ENCODE measurements around the gene C2CD2L. TPM values are rescaled to one million over a fixed set of nuclear protein-coding genes. Genes with fewer than 3 reads are reported as not detected.

The C2CD2L gene
- total RNA-seq, 1 donor from 2014 or later = 1.3 TPM

DNA sequence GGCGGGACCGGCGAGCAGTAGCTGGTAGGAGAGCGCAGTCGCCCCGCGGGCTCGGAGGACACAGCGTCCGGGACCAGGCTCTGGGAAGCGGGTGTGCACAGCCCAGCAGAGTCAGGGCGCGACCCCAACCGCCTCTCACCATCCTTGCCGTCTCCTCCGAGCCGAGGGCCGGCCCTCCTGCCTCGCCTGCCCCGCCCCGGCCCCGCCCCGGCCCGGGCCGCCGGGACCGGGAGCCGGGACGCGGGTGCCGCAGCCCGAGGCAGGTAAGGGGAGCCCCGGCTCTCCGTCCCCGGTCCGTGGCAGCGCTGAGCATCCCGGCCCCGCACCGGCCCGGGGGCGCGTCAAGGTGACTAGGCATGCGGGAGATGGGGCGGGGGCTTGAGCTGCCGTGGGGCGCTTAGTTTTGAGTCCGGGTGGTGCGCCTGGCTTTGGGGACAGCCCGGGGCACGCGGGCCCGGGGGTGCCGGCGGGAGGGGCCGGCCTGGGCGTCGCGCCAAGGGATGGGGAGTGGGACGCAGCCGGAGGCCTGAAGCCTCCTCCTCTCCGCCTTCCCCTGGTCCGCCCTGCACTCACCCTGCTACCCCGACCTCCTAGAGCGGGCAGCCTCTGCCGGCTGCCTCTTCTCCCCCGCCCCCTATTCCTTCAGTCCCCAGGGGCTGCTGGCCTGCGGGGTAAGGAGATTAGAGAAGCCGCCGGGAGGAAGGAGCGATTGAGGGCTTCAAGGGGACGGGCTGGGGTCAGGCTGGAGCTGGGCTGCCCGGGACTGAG lies 42.1 kb downstream of the C2CD2L start, which contains the start of gene ABCG4:
TSS of gene ABCG4 (plus strand) at position 35 of the 768 bp plus-strand sequence. CDS start 914 bp downstream, outside the sequence.
- TF ChIP-seq, protein P1, sequence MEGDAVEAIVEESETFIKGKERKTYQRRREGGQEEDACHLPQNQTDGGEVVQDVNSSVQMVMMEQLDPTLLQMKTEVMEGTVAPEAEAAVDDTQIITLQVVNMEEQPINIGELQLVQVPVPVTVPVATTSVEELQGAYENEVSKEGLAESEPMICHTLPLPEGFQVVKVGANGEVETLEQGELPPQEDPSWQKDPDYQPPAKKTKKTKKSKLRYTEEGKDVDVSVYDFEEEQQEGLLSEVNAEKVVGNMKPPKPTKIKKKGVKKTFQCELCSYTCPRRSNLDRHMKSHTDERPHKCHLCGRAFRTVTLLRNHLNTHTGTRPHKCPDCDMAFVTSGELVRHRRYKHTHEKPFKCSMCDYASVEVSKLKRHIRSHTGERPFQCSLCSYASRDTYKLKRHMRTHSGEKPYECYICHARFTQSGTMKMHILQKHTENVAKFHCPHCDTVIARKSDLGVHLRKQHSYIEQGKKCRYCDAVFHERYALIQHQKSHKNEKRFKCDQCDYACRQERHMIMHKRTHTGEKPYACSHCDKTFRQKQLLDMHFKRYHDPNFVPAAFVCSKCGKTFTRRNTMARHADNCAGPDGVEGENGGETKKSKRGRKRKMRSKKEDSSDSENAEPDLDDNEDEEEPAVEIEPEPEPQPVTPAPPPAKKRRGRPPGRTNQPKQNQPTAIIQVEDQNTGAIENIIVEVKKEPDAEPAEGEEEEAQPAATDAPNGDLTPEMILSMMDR (IDR thresholded peaks at IDR 0.05; ENCODE audit: insufficient read depth, low read length, severe bottlenecking) = no peak
- DNase-seq (ENCODE audit: low read depth) (no peak), FAIRE-seq (no peak)
- Histone ChIP-seq H3K27me3 (ENCODE audit: control insufficient read depth, insufficient read depth, low read length) (peaks cover 12% of the 10 kb centered on the region), H3K36me3 (ENCODE audit: control insufficient read depth, insufficient read depth, low read length) (no peaks in the 10 kb centered on the region), H3K4me3 (ENCODE audit: low read depth, low read length) (peak within 1 kb of the TSS; percentile 42)

DNA sequence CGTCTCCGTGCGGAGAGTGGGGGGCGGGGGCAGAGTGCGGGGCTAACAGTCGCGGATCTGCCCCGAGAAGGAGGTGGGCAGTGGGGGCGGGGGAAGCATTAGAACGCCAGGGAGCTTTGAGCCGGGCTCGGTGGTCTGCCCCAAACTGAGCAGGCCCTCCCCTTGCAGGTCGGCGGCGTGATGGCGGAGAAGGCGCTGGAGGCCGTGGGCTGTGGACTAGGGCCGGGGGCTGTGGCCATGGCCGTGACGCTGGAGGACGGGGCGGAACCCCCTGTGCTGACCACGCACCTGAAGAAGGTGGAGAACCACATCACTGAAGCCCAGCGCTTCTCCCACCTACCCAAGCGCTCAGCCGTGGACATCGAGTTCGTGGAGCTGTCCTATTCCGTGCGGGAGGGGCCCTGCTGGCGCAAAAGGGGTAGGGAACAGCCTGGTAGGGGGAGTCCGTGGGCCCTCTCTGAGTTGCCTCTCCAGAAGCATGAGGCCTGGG lies 42.7 kb downstream of the C2CD2L start:
- TF ChIP-seq, protein P1 (IDR thresholded peaks at IDR 0.05; ENCODE audit: insufficient read depth, low read length, severe bottlenecking) = no peak
- H3K27me3 ChIP-seq (ENCODE audit: control insufficient read depth, insufficient read depth, low read length) = peaks cover 12% of the 10 kb centered on the region
- DNase-seq (ENCODE audit: low read depth) = no peak
- FAIRE-seq = no peak
- H3K4me3 ChIP-seq (ENCODE audit: low read depth, low read length) = no peak overlapping the region
- no peaks in the 10 kb centered on the region for H3K36me3 ChIP-seq (ENCODE audit: control insufficient read depth, insufficient read depth, low read length)

DNA sequence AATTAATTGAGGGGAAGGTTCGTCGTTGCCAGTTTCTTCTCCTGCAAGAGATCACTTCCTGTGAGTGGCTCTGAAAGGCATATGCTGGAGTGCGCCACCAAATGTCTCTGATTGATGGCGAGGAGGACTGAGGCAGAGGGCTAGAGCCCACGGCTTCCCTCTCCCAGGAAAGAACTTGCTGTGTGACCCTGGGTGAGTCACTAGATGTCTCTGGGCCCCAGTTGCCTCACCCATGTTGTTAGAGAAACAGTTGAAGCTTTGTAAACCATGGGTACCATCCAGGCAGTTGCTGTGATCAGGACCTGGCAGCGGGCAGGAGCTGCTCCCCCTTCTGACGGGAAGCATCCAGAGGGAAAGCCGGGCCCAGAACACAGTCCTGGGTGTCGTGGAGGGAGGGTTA lies 44.9 kb downstream of the C2CD2L start:
- no peak overlapping the region for H3K4me3 ChIP-seq (ENCODE audit: low read depth, low read length)
- no peak for FAIRE-seq
- TF ChIP-seq, protein P1 (IDR thresholded peaks at IDR 0.05; ENCODE audit: insufficient read depth, low read length, severe bottlenecking) = no peak
- peaks cover 12% of the 10 kb centered on the region for H3K27me3 ChIP-seq (ENCODE audit: control insufficient read depth, insufficient read depth, low read length)
- no peak for DNase-seq (ENCODE audit: low read depth)
- no peaks in the 10 kb centered on the region for H3K36me3 ChIP-seq (ENCODE audit: control insufficient read depth, insufficient read depth, low read length)

DNA sequence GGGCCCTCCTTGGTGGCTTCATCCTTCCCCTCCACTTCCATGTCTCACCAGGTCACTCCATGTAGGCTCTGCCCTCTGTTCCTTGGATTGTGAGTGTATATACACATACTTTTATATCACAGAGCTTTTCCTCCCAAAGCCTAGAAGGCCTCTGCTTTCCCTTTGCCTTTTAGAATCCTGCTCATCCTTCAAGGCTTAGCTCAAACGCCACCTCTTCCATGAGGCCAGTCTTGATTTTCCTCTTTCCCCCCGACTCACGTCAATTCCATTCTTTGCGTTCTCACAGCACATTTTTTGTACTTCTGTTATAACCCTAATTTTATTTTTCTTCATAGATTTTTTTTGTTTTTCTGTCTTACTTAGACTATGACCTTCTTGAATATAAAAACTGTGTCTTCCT lies 45.5 kb downstream of the C2CD2L start:
- DNase-seq (ENCODE audit: low read depth) = no peak
- Histone ChIP-seq H3K4me3 (ENCODE audit: low read depth, low read length) (no peak overlapping the region), H3K36me3 (ENCODE audit: control insufficient read depth, insufficient read depth, low read length) (no peaks in the 10 kb centered on the region), H3K27me3 (ENCODE audit: control insufficient read depth, insufficient read depth, low read length) (peaks cover 12% of the 10 kb centered on the region)
- TF ChIP-seq, protein P1 (IDR thresholded peaks at IDR 0.05; ENCODE audit: insufficient read depth, low read length, severe bottlenecking) = no peak
- no peak for FAIRE-seq

DNA sequence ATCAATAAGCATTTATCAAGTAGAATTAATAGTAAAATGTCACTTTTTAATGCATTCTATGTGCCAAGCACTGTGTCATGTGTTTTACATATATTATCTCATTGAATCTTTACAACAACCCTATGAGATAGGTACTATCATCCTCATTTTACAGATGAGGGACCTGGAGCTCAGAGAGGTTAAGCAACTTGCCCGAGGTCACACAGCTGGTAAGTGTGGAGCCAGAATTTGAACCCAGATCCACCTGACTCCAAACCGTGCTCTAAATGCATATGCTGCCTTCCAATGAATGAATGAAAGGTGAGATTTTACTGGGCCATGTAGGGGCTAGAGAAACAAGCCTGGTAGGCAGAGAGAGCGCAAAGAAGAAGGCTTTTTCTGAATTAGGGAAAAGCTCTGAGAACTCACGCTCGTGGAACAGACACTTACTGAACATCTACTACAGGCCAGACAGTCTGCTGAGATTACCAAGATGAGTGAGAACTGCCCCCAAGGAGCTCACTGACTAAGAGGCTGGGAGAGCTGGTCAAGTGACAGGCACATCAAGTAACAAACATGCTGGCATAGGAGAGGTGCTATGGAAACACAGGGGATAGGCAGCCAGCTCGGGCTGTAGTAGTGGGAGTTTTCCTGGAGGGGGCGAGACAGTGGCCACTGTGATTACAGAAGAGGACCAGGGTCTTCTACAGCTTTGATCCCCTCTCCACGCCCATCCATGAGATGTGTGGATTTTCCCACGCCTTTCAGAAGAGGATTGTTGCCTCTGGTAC lies 46.1 kb downstream of the C2CD2L start:
- TF ChIP-seq, protein P1 (IDR thresholded peaks at IDR 0.05; ENCODE audit: insufficient read depth, low read length, severe bottlenecking) = no peak
- Histone ChIP-seq H3K4me3 (ENCODE audit: low read depth, low read length) (no peak overlapping the region), H3K36me3 (ENCODE audit: control insufficient read depth, insufficient read depth, low read length) (no peaks in the 10 kb centered on the region), H3K27me3 (ENCODE audit: control insufficient read depth, insufficient read depth, low read length) (peaks cover 12% of the 10 kb centered on the region)
- DNase-seq (ENCODE audit: low read depth) (no peak), FAIRE-seq (peak; percentile 18)
